Ureter (tissue), 1 donor: ENCODE measurements around the gene CUX1. TPM values are rescaled to one million over a fixed set of nuclear protein-coding genes. Genes with fewer than 3 reads are reported as not detected.
"Not testable (repeated sequence)": the region's sequence is repeated elsewhere in the genome, so short reads cannot be mapped to it uniquely, and the experiment has no call there.

Experiments used
- DNase-seq: peaks from one replicate; pipeline ENCODE4 v3.0.0-alpha.2; 2020; ENCODE audit warnings: low spot score
- total RNA-seq: library from RNA; stranded (reverse); gene quantifications from one replicate; pipeline ENCODE4 v1.2.4, GENCODE V29; 2023
- donor health status: DM: yes; HTN: yes; CAD: no.

CUX1 gene
- total RNA-seq, 1 donor from 2014 or later = 103 TPM

DNA sequence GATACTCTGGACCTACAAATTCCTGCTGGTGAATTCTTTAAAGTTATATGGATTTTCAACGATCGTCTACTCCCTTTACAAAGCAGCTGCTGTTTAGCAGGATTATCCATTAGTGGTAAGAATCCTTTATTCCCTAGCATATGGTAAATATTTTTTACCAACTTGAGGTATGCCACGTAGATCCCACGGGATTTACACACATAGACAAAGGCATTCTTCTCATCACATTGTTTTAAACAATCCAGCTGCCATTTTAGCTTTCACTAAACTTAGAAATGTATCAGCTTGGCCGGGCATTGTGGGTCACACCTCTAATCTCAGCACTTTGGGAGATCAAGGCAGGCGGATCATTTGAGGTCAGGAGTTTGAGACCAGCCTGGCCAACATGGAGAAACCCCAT is 321.2 kb downstream of the CUX1 start:
- DNase-seq = no peak

DNA sequence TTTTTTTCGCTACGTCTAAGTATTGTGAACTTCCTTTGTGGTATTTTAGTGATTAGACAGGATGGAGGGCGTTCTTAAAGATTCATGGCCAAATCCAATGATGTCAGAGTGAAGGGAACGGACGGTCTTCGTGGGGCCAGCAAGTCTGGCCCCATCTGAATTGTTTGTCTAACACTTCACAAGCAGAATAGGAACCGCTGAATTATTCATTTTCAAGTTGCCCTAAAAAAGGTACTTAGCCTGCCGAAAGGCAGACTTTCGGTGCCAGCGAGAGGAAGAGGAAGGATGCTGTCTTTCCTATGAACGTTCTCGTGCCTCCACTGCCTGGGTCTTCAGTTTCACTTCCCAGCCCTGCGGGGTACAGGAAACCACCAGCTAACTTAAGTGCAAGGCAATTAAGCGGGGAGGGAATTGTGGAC is 323.5 kb downstream of the CUX1 start:
- DNase-seq = no peak

DNA sequence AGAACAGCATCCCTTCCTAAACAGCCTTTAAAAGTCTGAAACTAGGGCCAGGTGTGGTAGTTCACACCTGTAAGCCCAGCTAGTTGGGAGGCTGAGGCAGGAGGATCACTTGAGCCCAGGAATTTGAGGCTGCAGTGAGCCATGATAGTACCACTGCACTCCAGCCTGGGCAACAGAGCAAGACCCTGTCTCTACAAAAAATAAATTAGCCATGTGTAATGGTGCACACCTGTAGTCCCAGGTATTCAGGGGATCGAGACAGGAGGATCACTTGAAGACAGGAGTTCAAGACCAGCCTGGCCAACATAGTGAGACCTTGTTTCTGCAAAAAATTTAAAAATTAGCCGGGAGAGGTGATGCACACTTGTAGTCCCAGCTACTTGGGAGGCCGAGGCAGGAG is 325.0 kb downstream of the CUX1 start:
- DNase-seq = not testable (repeated sequence)

DNA sequence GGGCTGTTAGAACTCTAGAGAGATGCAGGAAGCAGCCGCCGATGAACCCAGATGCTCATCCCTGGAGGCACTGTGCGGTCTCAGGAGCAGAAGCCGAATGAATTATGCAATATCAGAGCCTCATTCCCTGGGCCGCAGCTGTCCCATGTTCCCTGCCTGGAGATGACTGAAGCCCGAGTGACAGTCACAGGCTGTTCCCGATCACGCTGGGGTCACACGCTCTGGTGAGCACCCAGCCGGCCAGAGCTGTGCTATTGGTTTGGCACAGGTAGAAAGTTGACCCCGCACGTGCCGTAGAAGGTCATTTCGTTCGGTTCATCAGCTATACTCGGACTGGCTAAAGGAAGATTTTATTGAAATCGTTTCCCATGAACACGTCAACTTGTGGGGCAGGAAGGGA is 328.7 kb downstream of the CUX1 start:
- no peak for DNase-seq

DNA sequence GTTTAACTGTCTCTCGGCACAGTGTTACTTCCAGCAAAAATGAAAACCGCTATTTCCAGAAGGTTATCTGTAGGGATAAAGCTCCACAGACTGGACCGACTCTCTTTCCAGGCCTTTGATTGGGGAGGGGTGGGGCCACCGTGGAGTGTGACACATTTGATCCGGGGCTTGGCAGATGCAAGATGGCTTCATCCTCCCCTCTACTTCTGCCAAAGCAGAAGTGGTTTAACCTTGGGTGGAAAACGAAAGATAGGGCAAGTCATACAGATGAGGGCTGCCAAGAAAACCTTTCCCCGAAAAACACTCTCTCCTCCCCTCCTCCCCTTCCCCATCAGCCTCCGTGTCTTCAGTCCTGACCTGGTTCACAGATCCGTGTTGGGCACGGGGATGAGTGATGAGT is 329.6 kb downstream of the CUX1 start:
- DNase-seq = no peak

DNA sequence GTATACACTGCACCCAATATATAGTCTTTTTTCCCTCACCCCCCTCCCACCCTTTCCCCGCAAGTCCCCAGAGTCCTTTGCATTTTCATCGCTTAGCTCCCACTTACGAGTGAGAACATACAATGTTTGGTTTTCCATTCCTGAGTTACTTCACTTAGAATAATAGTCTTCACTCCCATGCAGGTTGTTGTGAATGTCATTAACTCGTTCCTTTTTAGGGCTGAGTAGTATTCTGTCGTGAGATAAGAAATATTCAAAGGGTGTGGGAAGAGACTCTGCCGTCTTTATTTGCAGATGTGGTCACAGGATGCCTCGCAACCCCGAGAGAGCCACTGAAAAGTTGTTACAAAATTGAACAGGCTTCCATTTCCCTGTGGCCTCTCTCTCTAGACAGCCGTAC is 331.4 kb downstream of the CUX1 start:
- DNase-seq = no peak

DNA sequence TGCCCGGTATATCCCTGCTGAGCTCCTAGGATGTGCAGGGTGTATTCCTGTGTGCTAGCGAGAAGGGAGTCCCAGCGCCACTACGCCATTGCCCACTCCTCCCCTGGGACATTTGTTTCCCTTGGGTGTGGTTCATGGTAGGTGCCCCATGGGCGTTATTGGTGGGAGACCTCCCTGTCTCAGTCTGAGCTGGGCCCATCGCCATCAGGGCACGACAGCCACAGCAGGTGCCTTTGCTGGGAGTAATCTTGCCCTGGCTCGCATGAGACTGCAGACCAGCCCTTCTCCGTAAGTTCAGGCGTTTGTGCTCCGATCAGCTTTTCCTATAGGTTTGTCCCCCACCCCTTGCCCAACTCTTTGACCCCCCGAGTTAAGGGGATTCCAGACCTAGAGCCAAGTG is 332.0 kb downstream of the CUX1 start:
- no peak for DNase-seq

DNA sequence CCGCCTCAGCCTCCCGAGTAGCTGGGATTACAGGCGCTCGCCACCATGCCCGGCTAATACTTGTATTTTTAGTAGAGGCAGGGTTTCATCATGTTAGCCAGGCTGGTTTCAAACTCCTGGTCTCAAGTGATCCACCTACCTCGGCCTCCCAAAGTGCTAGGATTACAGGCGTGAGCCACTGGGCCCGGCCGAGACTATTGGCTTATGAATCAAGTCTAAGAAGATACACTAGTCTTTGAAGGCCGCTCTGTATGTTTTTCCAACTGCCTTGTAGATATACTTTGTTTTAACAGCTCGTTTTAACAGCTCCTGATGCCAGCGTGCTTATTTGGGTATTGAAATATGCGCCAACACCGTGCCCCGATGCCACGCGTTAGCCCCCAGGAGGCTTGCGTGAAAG is 332.8 kb downstream of the CUX1 start:
- no peak for DNase-seq

DNA sequence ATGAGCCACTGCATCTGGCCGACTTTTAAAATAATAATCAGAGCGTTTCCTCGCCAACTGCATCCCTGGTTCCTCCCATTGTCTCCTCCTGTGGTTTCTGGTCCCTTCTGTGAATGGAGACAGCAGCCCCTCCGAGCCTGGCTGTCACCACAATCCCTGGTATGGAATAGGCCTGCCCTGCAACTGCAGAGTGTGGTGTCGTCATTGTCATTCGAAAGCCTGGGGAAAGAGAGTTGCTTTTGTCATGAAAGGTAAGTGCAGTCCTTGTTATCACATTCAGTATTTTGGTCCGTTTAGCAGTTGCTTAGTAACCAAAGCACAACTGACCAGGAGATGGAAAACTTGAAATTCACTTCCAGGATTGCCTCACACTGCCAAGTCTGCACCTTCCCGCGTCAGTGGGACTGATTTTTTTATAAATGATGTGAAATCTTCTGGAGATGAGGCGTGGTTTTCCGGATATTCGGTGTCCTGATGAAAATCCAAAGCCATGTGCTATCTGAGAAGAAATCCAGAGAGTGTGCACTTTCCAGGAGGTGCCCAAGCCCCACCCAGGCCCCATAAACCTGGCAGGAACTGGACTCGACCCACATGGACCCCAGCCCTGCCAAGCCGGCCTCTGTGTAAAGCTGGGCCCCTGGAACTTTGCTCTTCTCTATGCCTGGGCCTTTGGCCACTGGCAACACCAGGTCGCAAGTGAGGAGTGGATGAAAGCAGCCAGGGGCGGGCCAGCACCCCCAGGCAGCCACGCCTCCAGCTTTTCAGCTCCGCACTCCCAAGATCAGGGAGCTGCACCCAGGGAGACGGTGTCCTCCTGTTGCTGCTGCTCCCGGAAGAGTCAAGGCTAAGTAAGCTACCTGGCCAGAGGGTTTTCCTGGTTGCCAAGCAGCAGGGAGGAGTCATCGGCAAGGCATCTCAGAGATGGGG is 335.5 kb downstream of the CUX1 start:
- no peak for DNase-seq

DNA sequence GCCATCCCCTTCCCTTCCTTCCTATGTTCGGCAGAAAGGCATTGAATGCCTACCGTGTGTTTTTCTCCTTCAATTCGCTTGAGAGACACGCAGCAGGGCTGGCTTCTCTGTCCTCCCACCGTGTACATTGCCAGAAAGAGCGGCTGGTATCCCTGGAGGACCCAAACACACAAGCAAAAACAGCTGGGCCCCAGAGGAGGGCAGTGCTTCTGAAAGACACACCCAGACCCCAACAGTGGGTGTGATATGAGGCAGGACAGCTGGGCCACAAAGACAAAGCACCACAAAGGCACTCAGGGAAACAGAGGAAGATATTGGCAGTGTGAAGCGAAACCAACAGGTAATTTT is 336.1 kb downstream of the CUX1 start:
- no peak for DNase-seq

DNA sequence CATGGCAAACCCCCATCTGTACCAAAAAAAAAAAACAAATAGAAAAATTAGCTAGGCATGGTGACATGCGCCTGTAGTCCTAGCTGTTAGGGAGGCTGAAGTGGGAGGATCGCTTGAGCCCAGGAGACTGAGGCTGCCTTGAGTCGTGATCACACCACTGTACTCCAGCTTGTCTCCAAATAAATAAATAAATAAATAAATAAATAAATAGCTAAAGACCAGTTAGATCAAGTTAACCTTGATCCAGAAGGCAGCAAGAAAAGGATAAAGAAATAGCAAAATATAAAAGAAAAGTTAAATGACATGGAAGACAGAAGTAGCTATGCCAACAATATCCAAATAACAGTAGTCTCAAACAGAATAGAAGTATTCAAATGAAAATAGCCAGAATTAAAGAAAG is 337.0 kb downstream of the CUX1 start:
- no peak for DNase-seq

DNA sequence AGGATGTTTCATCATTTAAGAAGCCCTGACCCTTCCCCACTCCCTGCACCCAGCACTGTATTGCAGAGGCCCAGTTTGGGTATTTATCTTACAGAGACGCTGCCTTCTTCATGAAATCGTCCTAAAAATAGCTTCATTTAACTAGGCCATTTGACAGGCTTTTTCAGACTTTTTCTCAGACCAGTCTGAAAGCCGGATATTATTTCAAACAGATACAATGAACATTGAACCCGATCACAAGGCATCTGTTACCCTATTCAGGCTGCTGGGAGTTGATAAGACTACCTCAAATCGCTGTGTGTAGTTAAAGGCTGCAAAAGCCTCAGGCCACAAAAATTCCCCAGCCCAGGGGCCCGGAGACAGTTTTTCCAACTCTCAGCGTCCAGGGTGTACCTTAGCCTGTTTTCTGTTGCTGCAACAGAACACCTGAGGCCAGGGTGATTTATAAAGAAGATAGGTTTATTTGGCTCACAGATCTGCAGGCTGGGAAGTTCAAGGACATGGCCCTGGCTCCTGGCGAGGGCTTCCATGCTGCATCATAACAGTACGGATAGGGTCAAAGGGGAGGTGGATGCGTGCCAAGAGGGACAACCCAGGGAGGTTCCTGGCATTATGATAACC is 338.5 kb downstream of the CUX1 start:
- no peak for DNase-seq

DNA sequence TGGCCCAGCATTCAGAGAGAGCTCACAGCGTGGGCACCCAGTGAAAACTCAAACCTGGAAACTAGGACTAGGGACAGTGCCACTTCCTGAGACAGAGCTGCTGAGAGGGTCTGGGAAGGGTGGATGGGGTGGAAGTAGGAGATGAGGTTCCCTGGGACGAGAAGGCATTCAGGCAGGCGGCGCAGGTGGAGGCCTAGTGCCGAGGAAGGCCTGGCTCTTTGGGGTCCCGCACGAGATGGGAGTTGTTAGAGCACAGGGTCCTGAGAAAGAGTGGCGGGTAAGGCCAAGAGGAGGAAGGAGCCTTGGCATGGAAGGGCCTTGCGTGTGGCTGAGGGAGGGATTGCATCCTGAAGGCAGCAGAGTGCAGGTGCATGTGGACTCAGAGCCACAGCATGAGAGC is 339.4 kb downstream of the CUX1 start:
- no peak for DNase-seq

DNA sequence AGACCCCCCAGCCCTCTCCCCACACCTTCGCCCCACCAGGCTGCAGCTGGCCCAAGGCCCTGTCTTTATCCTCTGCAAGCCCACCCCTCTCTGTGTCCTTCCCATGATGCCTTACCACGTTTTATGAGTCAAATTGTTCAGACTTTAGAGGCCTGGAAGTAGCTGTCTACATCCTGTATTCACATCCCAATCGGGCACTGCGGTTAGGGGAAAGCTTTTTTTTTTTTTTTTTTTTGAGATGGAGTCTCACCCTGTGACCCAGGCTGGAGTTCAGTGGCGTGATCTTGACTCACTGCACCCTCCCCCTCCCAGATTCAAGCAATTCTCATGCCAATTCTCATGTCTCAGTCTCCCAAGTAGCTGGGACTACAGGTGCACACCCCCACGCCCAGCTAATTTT is 347.7 kb downstream of the CUX1 start:
- DNase-seq = no peak

DNA sequence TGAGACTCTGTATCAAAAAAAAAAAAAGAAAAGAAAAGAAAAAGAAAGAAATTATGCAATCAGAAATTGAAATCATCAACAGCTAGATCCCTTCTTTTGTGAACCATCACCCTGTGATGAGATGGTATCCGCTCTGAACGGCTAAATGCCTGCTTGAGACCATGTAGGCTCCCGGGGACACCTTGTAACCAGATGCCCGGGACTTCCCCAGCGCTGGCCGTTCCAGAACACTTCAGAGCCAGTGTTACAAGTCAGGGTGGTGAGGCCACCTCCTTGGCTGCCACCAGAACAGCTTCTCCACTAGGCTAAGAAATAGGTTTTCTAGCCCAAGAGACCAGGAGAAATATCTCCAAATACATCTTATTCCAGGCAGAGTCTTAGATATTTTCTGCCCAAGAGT is 349.8 kb downstream of the CUX1 start:
- no peak for DNase-seq

DNA sequence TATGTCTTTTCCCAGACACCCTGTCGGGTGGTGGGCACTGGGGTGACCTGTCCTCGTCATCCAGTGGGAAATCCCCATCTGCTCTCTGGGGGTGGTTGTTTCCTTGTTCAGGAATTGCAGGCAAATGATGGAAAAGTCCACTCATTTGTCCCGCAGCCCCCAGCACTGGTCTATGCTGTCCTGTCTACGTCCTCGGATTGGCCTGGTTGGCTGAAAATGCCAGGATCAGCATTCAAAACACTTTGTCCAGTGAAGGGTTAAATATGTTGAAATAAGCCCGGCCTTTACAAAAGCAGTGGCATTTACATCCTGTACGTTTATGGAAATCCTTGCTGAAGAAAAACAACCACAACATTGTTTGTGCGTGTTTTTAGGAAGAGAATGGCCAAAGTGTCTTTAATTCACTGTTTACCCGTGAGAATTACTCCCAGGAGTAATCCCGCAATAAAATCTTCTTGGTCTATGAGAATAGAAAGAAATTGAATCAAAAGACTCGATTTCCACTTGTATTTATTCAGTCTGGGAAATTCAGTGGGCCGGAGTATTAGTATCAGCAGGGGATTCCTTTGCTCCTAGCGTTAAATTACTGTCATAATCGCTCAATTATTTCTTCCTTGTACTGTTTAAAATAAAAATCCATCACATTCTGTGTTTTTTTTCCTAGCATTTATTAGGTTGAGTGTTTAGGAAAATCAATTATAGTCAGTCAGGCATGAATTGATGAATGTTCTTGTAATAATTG is 352.4 kb downstream of the CUX1 start:
- no peak for DNase-seq

DNA sequence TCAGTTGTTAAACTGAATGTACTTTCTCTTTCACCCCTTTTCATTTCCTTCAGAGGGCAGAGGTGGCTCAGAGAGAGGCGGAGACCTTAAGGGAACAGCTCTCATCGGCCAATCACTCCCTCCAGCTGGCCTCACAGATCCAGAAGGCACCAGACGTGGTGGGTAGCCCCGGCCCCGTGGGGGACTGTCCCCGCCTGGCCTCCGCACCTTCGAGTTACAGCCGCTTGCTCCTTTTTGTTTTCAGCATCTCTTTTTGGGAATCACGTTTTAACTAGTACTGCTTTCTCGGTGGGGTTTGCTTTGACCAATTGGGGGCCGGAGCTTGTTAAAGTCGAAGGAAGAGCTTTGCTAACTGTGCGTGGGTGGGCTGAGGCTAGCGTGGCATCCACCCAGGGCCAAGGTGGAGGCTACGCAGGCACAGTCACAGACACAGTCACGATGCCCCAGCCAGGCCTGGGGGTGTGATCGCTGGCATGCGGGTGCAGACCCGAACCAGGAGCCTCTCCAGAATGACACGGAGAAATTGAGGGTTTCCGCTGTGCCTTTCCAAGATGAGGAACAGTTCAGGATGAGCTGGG is 353.1 kb downstream of the CUX1 start:
- no peak for DNase-seq

DNA sequence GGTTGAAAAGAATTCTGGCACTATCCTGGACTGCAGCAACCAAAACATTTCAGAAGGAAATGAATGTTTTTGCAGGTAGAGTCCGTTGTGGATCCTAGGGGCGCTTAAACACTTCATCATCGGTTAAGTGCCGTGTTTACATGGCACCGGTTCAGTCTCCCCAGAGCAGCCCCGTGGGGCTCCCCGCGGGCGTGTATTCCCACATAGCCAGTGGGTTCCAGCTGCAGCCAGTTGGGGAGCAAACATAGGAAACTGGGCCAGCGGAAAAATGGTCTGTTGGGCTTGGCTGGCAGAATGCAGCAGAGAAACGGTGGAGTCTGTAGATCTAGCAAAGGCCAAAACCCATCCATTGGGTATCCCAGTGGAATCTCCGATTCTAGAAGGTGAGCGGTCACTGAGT is 356.2 kb downstream of the CUX1 start:
- DNase-seq = no peak

DNA sequence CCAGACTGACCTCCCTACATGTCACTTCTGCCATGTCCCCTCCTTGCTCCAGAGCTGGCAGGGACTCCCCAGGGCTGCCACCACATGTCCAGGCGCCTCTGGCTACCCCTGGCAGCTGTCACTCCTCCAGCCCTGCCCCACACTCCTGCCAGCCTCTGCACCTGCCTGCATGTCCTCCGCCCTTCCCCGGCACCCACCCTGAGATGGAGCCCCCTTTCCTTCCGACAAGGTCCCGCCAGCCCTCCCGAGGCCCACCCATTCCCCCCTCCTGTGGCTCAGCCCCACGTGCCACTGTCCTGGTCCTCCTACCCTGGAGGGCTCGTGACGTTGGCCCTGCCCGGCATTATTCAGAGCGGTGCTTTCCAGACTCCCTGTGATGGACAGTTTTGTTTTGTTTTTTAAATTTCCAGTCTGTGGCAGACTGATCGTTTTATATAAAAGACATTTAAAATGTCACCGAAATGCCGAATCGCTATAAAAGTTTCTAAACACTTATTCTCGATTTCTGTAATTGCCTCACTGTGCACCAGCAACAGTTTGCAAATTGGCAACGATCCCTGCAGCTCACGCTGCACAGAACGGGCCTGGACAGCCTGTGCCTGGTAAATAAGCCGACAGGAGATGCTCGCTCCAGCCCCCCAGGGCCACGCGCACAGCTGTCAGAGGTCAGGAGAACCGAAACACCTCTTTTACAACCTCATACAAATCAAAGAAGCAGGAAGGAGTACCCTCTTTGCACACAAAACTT is 358.2 kb downstream of the CUX1 start:
- no peak for DNase-seq

DNA sequence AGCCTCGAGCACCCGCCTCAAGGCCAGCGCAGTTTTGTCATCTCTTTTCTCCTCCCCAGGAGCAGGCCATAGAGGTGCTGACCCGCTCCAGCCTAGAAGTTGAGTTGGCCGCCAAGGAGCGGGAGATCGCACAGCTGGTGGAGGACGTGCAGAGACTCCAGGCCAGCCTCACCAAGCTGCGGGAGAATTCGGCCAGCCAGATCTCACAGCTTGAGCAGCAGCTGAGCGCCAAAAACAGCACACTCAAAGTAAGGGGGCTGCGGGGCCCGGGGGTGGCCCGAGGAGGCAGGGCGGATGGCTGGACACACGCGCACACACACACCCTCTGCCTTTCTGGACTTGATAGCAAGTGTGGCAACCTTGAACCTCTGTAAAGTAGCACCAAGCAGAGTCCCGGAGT is 361.0 kb downstream of the CUX1 start:
- no peak for DNase-seq

DNA sequence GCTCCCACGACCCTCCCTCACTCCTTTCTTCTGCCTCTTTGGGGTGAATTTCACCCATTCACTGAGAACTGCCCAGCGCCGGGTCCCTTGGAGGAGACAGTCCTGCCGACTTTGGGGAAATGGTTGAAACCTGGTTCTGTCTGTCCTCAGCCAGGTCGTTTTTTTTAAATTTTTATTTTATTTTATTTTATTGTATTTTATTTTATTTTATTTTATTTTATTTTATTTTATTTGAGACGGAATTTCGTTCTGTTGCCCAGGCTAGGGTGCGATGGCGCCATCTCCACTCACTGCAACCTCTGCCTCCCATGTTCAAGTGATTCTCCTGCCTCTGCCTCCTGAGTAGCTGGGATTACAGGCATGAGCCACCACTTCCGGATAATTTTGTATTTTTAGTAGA is 363.3 kb downstream of the CUX1 start:
- no peak for DNase-seq

DNA sequence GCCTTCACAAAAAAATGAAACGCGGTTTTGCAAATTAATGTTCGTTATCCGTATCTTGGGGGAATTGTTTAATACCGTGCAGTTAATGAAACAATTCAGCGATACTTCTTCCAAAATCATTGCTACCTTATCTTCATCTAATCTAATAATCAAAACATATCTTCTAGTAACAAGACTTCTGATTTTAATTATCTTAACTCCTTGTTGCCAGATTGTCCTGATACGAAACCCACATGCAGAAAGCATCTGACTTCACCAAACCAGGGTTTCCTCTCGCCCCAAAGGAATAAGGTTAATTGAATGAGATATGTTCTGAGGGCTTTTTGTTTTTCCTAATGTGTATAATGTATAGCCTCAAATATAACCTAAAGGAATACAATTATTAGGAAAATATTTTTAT is 364.1 kb downstream of the CUX1 start:
- no peak for DNase-seq
